ENCODE measurements around the gene IQCB1.
"Not testable (repeated sequence)": the region's sequence is repeated elsewhere in the genome, so short reads cannot be mapped to it uniquely, and the experiment has no call there.

The IQCB1 gene

GRCh38 chr3:121781611-121782010 lies 53.2 kb downstream of the IQCB1 start:
- WGBS, 2 experiments, result 92 to 96% methylated on average over 6 to 7 of the region's 7 CpGs
- no peaks in the 10 kb centered on the region for H3K27me3 ChIP-seq (ENCODE audit: control insufficient read depth, insufficient read depth, low read length, poor library complexity, severe bottlenecking)
- no peak overlapping the region for H3K4me3 ChIP-seq (ENCODE audit: insufficient read depth, low read depth, low read length)
- H3K4me1 ChIP-seq (ENCODE audit: control insufficient read depth, insufficient read depth, low read length), result no peaks in the 10 kb centered on the region
- peaks cover 26% of the 10 kb centered on the region for H3K36me3 ChIP-seq (ENCODE audit: control insufficient read depth, insufficient read depth, low read length)
- no peak overlapping the region for H3K27ac ChIP-seq (ENCODE audit: insufficient read depth, low read depth, low read length, poor library complexity, severe bottlenecking)
- H3K9me3 ChIP-seq (ENCODE audit: control insufficient read depth, low read length), result no peaks in the 10 kb centered on the region

- WGBS, 2 experiments, result 90 to 93% methylated on average over 4 of the region's 4 CpGs
- peaks cover 34% of the 10 kb centered on the region for H3K36me3 ChIP-seq (ENCODE audit: control insufficient read depth, insufficient read depth, low read length)
These were observed 59.8 kb downstream of the IQCB1 start for GRCh38 chr3:121775095-121775494.

GRCh38 chr3:121769246-121769645 lies 65.6 kb downstream of the IQCB1 start:
- WGBS, 2 experiments, result no CpG with 5 or more reads among the region's 1 CpG
- Histone ChIP-seq H3K4me3 (ENCODE audit: insufficient read depth, low read depth, low read length) (no peak overlapping the region), H3K4me1 (ENCODE audit: control insufficient read depth, insufficient read depth, low read length) (no peaks in the 10 kb centered on the region), H3K27ac (ENCODE audit: insufficient read depth, low read depth, low read length, poor library complexity, severe bottlenecking) (no peak overlapping the region), H3K36me3 (ENCODE audit: control insufficient read depth, insufficient read depth, low read length) (peaks cover 18% of the 10 kb centered on the region), H3K27me3 (ENCODE audit: control insufficient read depth, insufficient read depth, low read length, poor library complexity, severe bottlenecking) (no peaks in the 10 kb centered on the region), H3K9me3 (ENCODE audit: control insufficient read depth, low read length) (no peaks in the 10 kb centered on the region)

More at GRCh38 chr3:121775095-121775494, 59.8 kb downstream of the IQCB1 start:
- not testable (repeated sequence) for H3K4me1 ChIP-seq (ENCODE audit: control insufficient read depth, insufficient read depth, low read length); H3K9me3 ChIP-seq (ENCODE audit: control insufficient read depth, low read length); H3K4me3 ChIP-seq (ENCODE audit: insufficient read depth, low read depth, low read length); H3K27ac ChIP-seq (ENCODE audit: insufficient read depth, low read depth, low read length, poor library complexity, severe bottlenecking); H3K27me3 ChIP-seq (ENCODE audit: control insufficient read depth, insufficient read depth, low read length, poor library complexity, severe bottlenecking)

- H3K9me3 ChIP-seq (ENCODE audit: control insufficient read depth, low read length), result no peaks in the 10 kb centered on the region
- no peak overlapping the region for H3K27ac ChIP-seq (ENCODE audit: insufficient read depth, low read depth, low read length, poor library complexity, severe bottlenecking)
- H3K27me3 ChIP-seq (ENCODE audit: control insufficient read depth, insufficient read depth, low read length, poor library complexity, severe bottlenecking), result no peaks in the 10 kb centered on the region
- WGBS, 2 experiments, result 71 to 80% methylated on average over 2 of the region's 2 CpGs
- no peak overlapping the region for H3K4me3 ChIP-seq (ENCODE audit: insufficient read depth, low read depth, low read length)
- no peaks in the 10 kb centered on the region for H3K4me1 ChIP-seq (ENCODE audit: control insufficient read depth, insufficient read depth, low read length)
- peaks cover 18% of the 10 kb centered on the region for H3K36me3 ChIP-seq (ENCODE audit: control insufficient read depth, insufficient read depth, low read length)
These were observed 66.4 kb downstream of the IQCB1 start for GRCh38 chr3:121768452-121768851.

GRCh38 chr3:121759541-121760202 lies 75.2 kb downstream of the IQCB1 start:
- 95 to 98% methylated on average over 3 of the region's 3 CpGs for WGBS, 2 experiments
- no peak overlapping the region for H3K27ac ChIP-seq (ENCODE audit: insufficient read depth, low read depth, low read length, poor library complexity, severe bottlenecking)
- H3K4me3 ChIP-seq (ENCODE audit: insufficient read depth, low read depth, low read length), result no peak overlapping the region
- no peaks in the 10 kb centered on the region for H3K4me1 ChIP-seq (ENCODE audit: control insufficient read depth, insufficient read depth, low read length)
- no peaks in the 10 kb centered on the region for H3K36me3 ChIP-seq (ENCODE audit: control insufficient read depth, insufficient read depth, low read length)
- H3K27me3 ChIP-seq (ENCODE audit: control insufficient read depth, insufficient read depth, low read length, poor library complexity, severe bottlenecking), result no peaks in the 10 kb centered on the region
- H3K9me3 ChIP-seq (ENCODE audit: control insufficient read depth, low read length), result no peaks in the 10 kb centered on the region

- Histone ChIP-seq H3K27ac (ENCODE audit: insufficient read depth, low read depth, low read length, poor library complexity, severe bottlenecking) (no peak overlapping the region), H3K4me3 (ENCODE audit: insufficient read depth, low read depth, low read length) (no peak overlapping the region), H3K36me3 (ENCODE audit: control insufficient read depth, insufficient read depth, low read length) (no peaks in the 10 kb centered on the region), H3K9me3 (ENCODE audit: control insufficient read depth, low read length) (no peaks in the 10 kb centered on the region), H3K27me3 (ENCODE audit: control insufficient read depth, insufficient read depth, low read length, poor library complexity, severe bottlenecking) (no peaks in the 10 kb centered on the region), H3K4me1 (ENCODE audit: control insufficient read depth, insufficient read depth, low read length) (no peaks in the 10 kb centered on the region)
- 75 to 92% methylated on average over 1 of the region's 1 CpG for WGBS, 2 experiments
These were observed 76.0 kb downstream of the IQCB1 start for GRCh38 chr3:121758727-121759450.

GRCh38 chr3:121757812-121758545 lies 76.9 kb downstream of the IQCB1 start:
- Histone ChIP-seq H3K27me3 (ENCODE audit: control insufficient read depth, insufficient read depth, low read length, poor library complexity, severe bottlenecking) (no peaks in the 10 kb centered on the region), H3K9me3 (ENCODE audit: control insufficient read depth, low read length) (no peaks in the 10 kb centered on the region), H3K36me3 (ENCODE audit: control insufficient read depth, insufficient read depth, low read length) (no peaks in the 10 kb centered on the region), H3K4me3 (ENCODE audit: insufficient read depth, low read depth, low read length) (no peak overlapping the region), H3K4me1 (ENCODE audit: control insufficient read depth, insufficient read depth, low read length) (no peaks in the 10 kb centered on the region), H3K27ac (ENCODE audit: insufficient read depth, low read depth, low read length, poor library complexity, severe bottlenecking) (no peak overlapping the region)
- WGBS, 2 experiments, result 89% methylated on average over 15 of the region's 15 CpGs

GRCh38 chr3:121757087-121757811 lies 77.6 kb downstream of the IQCB1 start:
- Histone ChIP-seq H3K4me1 (ENCODE audit: control insufficient read depth, insufficient read depth, low read length) (no peaks in the 10 kb centered on the region), H3K4me3 (ENCODE audit: insufficient read depth, low read depth, low read length) (no peak overlapping the region), H3K36me3 (ENCODE audit: control insufficient read depth, insufficient read depth, low read length) (no peaks in the 10 kb centered on the region), H3K27ac (ENCODE audit: insufficient read depth, low read depth, low read length, poor library complexity, severe bottlenecking) (no peak overlapping the region), H3K9me3 (ENCODE audit: control insufficient read depth, low read length) (no peaks in the 10 kb centered on the region), H3K27me3 (ENCODE audit: control insufficient read depth, insufficient read depth, low read length, poor library complexity, severe bottlenecking) (no peaks in the 10 kb centered on the region)
- 80 to 91% methylated on average over 4 of the region's 4 CpGs for WGBS, 2 experiments

- Histone ChIP-seq H3K36me3 (ENCODE audit: control insufficient read depth, insufficient read depth, low read length) (no peaks in the 10 kb centered on the region), H3K27ac (ENCODE audit: insufficient read depth, low read depth, low read length, poor library complexity, severe bottlenecking) (no peak overlapping the region), H3K27me3 (ENCODE audit: control insufficient read depth, insufficient read depth, low read length, poor library complexity, severe bottlenecking) (no peaks in the 10 kb centered on the region), H3K4me1 (ENCODE audit: control insufficient read depth, insufficient read depth, low read length) (no peaks in the 10 kb centered on the region), H3K4me3 (ENCODE audit: insufficient read depth, low read depth, low read length) (no peak overlapping the region), H3K9me3 (ENCODE audit: control insufficient read depth, low read length) (no peaks in the 10 kb centered on the region)
- 33 to 42% methylated on average over 1 of the region's 1 CpG for WGBS, 2 experiments
These were observed 82.1 kb downstream of the IQCB1 start for GRCh38 chr3:121752772-121753171.

GRCh38 chr3:121752261-121752660 lies 82.6 kb downstream of the IQCB1 start:
- H3K36me3 ChIP-seq (ENCODE audit: control insufficient read depth, insufficient read depth, low read length), result no peaks in the 10 kb centered on the region
- no peaks in the 10 kb centered on the region for H3K9me3 ChIP-seq (ENCODE audit: control insufficient read depth, low read length)
- no peak overlapping the region for H3K27ac ChIP-seq (ENCODE audit: insufficient read depth, low read depth, low read length, poor library complexity, severe bottlenecking)
- no peak overlapping the region for H3K4me3 ChIP-seq (ENCODE audit: insufficient read depth, low read depth, low read length)
- no peaks in the 10 kb centered on the region for H3K27me3 ChIP-seq (ENCODE audit: control insufficient read depth, insufficient read depth, low read length, poor library complexity, severe bottlenecking)
- no CpG with 5 or more reads among the region's 1 CpG for WGBS, 2 experiments
- H3K4me1 ChIP-seq (ENCODE audit: control insufficient read depth, insufficient read depth, low read length), result no peaks in the 10 kb centered on the region

Measured in ectodermal cell (in vitro differentiated cells).